Cardiac fibroblast (primary cell): Measurements from ENCODE around the gene CD7.

Experiments
- DNase-seq, 2 donors: peaks; one replicate each; pipeline versions ENCODE4 v3.0.0 to v3.0.0-alpha.2; 2010; ENCODE audit warnings: low read depth in 2 of 2
- H3K4me3 ChIP-seq, 2 donors: replicated peaks in 1 of 2; 1 replicate in 1 of 2; 2 replicates in 1 of 2; pipeline ENCODE4 v1.5.1; 2011; ENCODE audit warnings: low read depth in 2 of 2, low read length in 2 of 2, mild to moderate bottlenecking in 2 of 2, moderate library complexity in 1 of 2
- CTCF ChIP-seq: IDR thresholded peaks from one replicate; pipeline ENCODE4 v1.5.1; 2011; ENCODE audit warnings: low read depth, mild to moderate bottlenecking, low read length, inconsistent platforms

CD7 gene

GRCh38 chr17:82345151-82345976, 28.0 kb upstream of the CD7 start:
- no peak for TF ChIP-seq CTCF
- DNase-seq: no peak

GRCh38 chr17:82344175-82344907, 26.9 kb upstream of the CD7 start:
- H3K4me3 ChIP-seq: no peak overlapping the region
- no peak for DNase-seq
- no peak for TF ChIP-seq CTCF

More at GRCh38 chr17:82345151-82345976, 28.0 kb upstream of the CD7 start:
- H3K4me3 ChIP-seq: no peak overlapping the region

DNA sequence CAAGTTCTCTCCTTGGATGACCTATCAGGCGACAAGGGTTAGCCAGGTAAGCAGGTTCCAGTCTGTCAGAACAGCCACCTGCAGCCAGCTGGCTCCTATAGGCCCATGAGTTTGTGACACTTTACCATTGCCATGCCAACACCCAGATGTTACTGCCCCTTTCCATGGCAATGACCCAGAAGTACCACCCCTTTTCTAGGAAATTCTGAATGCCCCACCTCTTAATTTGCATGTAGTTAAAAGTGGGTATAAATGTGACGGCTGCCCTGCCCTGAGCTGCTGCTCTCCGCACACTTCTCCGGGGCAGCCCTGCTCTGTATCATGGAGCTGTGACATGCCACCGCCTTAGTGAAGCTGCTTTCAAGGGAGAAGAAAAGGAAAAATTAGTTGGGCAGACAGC, 26.2 kb upstream of the CD7 start:
- H3K4me3 ChIP-seq: no peak overlapping the region
- DNase-seq: no peak
- TF ChIP-seq CTCF: no peak

GRCh38 chr17:82342361-82343079, 25.1 kb upstream of the CD7 start:
- no peak for DNase-seq
- no peak for TF ChIP-seq CTCF

DNA sequence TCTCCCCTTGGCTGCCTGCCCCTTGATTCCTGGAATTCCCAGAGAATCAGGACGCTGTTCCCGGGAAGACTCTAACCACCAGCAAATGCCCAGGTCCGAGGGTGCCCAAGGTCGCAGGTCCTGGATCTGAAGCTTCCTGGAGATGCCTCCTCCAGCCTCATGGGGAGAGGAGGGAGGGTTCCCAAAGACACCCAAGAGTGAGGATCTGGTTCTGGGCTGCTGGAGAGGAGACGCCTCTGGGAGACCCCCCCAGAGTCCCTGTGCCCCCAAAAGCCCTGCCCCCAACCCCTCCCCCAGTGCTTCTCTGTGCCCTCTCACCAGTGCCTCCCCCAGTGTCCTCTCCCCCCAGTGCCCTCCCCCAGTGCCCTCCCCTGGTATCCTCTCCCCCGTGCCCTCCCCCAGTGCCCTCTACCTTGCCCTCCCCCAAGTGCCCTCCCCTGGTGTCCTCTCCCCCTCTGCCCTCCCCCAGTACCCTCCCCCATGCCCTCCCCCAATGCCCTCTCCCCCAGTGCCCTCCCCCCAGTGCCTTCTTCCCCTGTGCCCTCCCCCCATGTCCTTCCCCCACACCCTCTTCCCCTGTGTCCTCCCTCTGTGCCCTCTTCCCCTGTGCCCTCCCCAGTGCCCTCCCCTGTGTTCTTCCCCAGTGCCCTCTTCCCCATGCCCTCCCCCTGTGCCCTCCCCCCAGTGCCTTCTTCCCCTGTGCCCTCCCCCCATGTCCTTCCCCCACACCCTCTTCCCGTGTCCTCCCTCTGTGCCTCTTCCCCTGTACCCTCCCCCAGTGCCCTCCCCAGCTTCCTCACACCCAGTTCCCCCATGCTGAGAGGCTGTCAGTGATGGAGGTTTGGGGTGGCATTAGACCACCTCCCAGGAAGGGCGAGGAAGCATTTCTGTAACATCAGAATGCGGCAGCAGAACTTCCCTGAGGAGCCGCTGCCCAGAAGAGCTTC, 22.5 kb upstream of the CD7 start:
- peak overlapping the region; percentile 8 to 26 for H3K4me3 ChIP-seq
- no peak for TF ChIP-seq CTCF

More at GRCh38 chr17:82342361-82343079, 25.1 kb upstream of the CD7 start:
- H3K4me3 ChIP-seq: no peak overlapping the region

More for the DNA sequence above, 22.5 kb upstream of the CD7 start:
- no peak for DNase-seq
